GM12875 (cell line): ENCODE results near the gene CALM3.
A peak's percentile ranks its signal among the peaks of the same experiment; 100 is the strongest.

ENCODE experiments used
- H3K4me3 ChIP-seq: one replicate; pipeline ENCODE4 v1.5.1; 2011; ENCODE audit warnings: low read depth, low read length, control low read depth
- CTCF ChIP-seq: IDR thresholded peaks from 2 replicates; pipeline ENCODE4 v1.5.1; 2011; ENCODE audit warnings: low read depth, mild to moderate bottlenecking, control low read depth, inconsistent platforms, low read length, moderate library complexity, borderline replicate concordance; ENCODE audit not compliant: insufficient read depth

Gene CALM3

DNA sequence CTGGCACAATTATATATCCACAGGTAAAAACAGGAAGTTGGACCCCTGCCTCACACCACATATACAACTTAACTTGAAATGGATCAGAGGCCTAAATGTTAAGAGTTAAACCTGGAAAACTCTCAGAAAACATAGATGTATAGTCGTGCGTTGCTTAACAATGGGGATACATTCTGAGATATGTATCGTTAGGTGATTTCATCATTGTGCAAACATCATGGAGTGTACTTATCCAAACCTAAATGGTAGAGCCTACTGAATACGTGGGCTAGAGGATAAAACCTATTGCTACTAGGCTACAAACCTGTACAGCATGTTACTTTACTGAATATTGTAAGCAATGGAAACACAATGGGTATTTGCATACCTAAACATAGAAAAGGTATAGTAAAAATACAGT, 14.8 kb upstream of the CALM3 start:
- TF ChIP-seq CTCF = no peak
- no peak overlapping the region for H3K4me3 ChIP-seq

GRCh38 chr19:46587861-46588260, 13.3 kb upstream of the CALM3 start:
- no peak overlapping the region for H3K4me3 ChIP-seq
- TF ChIP-seq CTCF = no peak

DNA sequence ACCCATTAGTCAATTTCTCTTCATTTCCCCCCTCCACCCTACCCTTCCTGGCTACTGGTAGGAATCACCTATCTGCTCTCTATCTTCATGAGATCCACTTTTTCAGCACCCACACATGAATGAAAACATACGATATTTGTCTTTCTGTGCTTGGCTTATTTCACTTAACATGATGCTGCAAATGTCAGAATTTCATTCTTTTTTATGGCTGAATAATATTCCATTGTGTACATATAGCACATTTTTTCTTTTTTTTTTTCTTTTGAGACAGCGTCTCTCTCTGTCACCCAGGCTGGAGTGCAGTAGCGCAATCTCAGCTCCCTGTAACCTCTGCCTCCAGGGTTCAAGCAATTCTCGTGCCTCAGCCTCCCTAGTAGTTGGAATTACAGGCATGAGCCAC, 9.9 kb upstream of the CALM3 start:
- no peak for TF ChIP-seq CTCF
- no peak overlapping the region for H3K4me3 ChIP-seq

- no peak overlapping the region for H3K4me3 ChIP-seq
- TF ChIP-seq CTCF = no peak
Observed at GRCh38 chr19:46591870-46592269, 9.3 kb upstream of the CALM3 start.

- H3K4me3 ChIP-seq = no peak overlapping the region
- TF ChIP-seq CTCF = no peak
Observed at GRCh38 chr19:46596008-46596407, 5.1 kb upstream of the CALM3 start.

DNA sequence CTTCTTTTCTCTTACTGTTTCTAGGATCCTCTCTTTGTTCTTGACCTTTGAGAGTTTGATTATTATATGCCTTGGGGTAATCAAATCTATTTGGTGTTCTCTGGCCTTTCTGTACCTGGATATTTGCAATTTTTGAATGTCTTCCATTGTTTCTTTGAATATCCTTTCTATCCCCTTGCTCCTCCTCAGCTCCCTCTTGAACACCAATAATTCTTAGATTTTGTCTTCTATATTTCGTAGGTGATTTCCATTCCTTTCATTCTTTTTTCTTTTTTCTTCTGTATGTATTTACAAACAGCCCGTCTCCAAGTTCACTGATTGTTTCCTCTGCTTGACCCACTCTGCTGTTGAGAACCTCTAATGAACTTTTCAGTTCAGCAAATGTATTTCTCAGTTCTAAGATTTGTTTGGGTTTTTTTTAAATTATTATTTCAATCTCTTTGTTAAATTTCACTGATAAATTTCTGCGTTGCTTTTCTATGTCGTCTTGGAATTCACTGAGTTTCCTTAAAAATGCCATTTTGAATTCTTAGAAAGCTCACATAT, 2.7 kb upstream of the CALM3 start:
- TF ChIP-seq CTCF = no peak
- H3K4me3 ChIP-seq = no peak overlapping the region

DNA sequence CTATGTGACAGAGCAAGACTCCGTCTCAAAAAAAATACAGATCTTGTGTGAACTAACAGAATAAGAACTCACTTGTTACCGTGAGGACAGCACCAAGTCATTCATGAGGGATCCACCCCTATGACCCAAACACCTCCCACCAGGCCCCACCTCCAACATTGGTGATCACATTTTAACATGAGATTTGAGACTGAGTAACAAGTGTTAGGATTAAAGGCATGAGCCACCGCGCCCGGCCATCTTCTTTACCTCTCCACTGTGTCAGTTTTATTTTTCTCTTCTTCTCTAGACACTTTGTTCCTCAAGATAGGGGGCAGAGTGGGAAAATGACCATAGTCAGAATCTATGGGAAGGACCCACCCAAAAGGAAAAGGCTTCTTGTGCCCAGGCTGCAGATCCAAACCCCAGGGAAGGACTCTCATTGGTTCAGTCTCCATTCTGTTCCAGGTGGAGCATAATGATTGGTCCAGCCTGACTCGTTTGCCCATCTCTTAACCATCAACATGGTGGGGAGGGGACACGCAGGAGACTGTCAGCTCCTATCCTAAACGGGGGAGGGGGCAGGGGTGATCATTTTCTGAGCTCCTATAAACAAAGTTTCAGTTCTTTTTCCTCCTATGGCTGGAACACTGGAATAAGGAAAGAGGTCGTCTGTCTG, 1.3 kb upstream of the CALM3 start:
- no peak for TF ChIP-seq CTCF
- H3K4me3 ChIP-seq = peak overlapping the region; percentile 97
